ENCODE measurements around the gene TBC1D22A. TPM values are rescaled to one million over a fixed set of nuclear protein-coding genes. Genes with fewer than 3 reads are reported as not detected.

The TBC1D22A gene
- total RNA-seq, 4 donors from 2014 or later, result 16.2 to 22.2 (median 17.8) TPM

GRCh38 chr22:47034076-47034808 is 271.8 kb downstream of the TBC1D22A start:
- Histone ChIP-seq H3K4me1 (peaks cover 0 to 34% (median 4%) of the 10 kb centered on the region in 3 donors), H3K4me3 (no peak overlapping the region), H3K36me3 (peaks cover 0 to 20% of the 10 kb centered on the region in 2 donors), H3K27ac (no peak overlapping the region), H3K9me3 (no peaks in the 10 kb centered on the region), H3K27me3 (no peaks in the 10 kb centered on the region)
- no peak for ATAC-seq
- no peak for TF ChIP-seq EP300 (IDR thresholded peaks at IDR 0.05)
- 91 to 96% methylated on average over 4 to 5 of the region's 21 CpGs for WGBS, 2 donors (ENCODE audit: low coverage in 1 of 2)

DNA sequence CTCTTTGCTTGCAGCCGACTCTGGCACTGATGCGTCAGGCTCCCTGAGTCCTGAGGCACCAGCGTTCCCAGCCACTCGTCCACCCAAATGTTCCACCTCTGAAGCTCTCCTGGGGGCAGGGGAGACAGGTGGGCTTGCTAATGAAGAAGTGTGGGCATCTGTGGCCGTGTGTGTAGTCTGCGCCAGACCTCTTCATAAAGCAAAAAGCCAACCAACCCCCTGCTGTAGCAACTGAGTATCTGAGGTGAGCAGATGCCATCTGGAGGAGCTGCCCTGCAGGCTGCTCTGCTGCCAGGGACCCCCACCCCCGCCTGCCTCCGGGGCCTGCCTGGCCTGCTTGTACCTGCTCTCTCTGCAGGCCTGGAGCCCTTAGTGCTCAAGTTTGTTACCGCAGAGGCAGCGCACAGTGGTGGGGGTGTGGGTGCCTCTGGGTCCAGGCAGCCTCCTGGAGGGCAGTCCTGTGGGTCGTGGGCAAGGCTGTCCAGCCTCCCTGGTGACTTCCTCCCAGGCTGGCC is 272.5 kb downstream of the TBC1D22A start:
- no peak overlapping the region for H3K27ac ChIP-seq
- no peak for ATAC-seq
- no peaks in the 10 kb centered on the region for H3K9me3 ChIP-seq
- no peak for TF ChIP-seq POLR2A (IDR thresholded peaks at IDR 0.05)
- no peak for TF ChIP-seq POLR2AphosphoS5 (IDR thresholded peaks at IDR 0.05)
- no peak for TF ChIP-seq EP300 (IDR thresholded peaks at IDR 0.05)
- TF ChIP-seq, protein P1, sequence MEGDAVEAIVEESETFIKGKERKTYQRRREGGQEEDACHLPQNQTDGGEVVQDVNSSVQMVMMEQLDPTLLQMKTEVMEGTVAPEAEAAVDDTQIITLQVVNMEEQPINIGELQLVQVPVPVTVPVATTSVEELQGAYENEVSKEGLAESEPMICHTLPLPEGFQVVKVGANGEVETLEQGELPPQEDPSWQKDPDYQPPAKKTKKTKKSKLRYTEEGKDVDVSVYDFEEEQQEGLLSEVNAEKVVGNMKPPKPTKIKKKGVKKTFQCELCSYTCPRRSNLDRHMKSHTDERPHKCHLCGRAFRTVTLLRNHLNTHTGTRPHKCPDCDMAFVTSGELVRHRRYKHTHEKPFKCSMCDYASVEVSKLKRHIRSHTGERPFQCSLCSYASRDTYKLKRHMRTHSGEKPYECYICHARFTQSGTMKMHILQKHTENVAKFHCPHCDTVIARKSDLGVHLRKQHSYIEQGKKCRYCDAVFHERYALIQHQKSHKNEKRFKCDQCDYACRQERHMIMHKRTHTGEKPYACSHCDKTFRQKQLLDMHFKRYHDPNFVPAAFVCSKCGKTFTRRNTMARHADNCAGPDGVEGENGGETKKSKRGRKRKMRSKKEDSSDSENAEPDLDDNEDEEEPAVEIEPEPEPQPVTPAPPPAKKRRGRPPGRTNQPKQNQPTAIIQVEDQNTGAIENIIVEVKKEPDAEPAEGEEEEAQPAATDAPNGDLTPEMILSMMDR (IDR thresholded peaks at IDR 0.05), result no peak
- peaks cover 0 to 20% of the 10 kb centered on the region in 2 donors for H3K36me3 ChIP-seq
- no peaks in the 10 kb centered on the region for H3K27me3 ChIP-seq
- H3K4me3 ChIP-seq, result no peak overlapping the region
- peaks cover 0 to 28% (median 4%) of the 10 kb centered on the region in 3 donors for H3K4me1 ChIP-seq
- 72 to 100% methylated on average over 1 to 2 of the region's 11 CpGs for WGBS, 2 donors (ENCODE audit: low coverage in 1 of 2)

DNA sequence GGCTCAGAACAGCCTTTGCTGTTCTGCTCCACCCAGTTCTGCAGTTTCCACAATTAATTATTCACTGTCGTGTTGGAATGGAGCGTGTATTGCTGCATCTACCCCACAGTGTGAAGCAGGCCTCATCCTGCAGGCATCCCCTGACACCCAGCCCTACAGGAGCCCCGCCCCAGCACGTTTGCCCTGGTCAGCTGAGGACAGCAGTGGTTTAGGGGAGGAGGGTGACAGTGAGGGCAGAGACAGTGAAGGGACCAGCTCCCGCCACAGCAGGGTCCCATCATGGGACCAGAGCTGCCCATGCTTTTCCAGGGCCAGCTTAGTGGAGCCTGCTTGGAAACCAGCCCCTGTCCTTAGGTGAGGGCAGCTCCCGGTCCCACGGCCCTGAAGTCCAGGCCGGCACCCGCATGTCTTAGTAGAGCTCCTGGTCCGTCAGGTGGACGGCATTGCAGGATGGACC is 273.0 kb downstream of the TBC1D22A start:
- peaks cover 0 to 20% of the 10 kb centered on the region in 2 donors for H3K36me3 ChIP-seq
- TF ChIP-seq POLR2A (IDR thresholded peaks at IDR 0.05), result no peak
- no peak for TF ChIP-seq POLR2AphosphoS5 (IDR thresholded peaks at IDR 0.05)
- no peak for TF ChIP-seq EP300 (IDR thresholded peaks at IDR 0.05)
- TF ChIP-seq, protein P1 (IDR thresholded peaks at IDR 0.05), result no peak
- peak; percentile 21 for ATAC-seq
- 70 to 87% methylated on average over 7 of the region's 11 CpGs for WGBS, 2 donors (ENCODE audit: low coverage in 1 of 2)
- no peaks in the 10 kb centered on the region for H3K9me3 ChIP-seq
- H3K4me1 ChIP-seq, result peaks cover 0 to 23% (median 4%) of the 10 kb centered on the region in 3 donors
- no peak overlapping the region for H3K4me3 ChIP-seq
- H3K27me3 ChIP-seq, result no peaks in the 10 kb centered on the region
- no peak overlapping the region for H3K27ac ChIP-seq

DNA sequence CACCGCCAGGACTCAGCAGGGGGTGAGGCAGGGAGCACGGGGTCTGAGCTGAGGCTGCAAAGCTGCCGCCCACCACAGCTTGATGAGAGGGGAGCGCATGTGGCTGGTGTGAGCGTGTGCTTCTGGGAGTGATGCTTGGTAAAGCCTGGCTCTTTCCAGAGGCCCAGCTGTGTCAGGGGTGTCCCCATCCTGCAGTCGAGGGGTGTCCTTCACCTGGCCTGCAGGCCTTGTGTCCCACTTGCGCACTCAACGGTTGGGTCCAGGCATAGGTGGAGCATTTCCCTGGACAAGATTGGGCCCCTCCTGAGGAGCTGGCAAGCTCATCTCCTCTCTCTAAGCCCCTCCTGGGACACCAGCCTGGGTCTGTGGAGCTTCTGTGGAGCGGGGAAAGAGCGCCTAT is 273.9 kb downstream of the TBC1D22A start:
- TF ChIP-seq POLR2A (IDR thresholded peaks at IDR 0.05), result no peak
- TF ChIP-seq, protein P1 (IDR thresholded peaks at IDR 0.05), result no peak
- TF ChIP-seq POLR2AphosphoS5 (IDR thresholded peaks at IDR 0.05), result no peak
- no peak for TF ChIP-seq EP300 (IDR thresholded peaks at IDR 0.05)
- Histone ChIP-seq H3K4me3 (no peak overlapping the region), H3K4me1 (peaks cover 0 to 14% (median 4%) of the 10 kb centered on the region in 3 donors), H3K36me3 (peaks cover 0 to 20% of the 10 kb centered on the region in 2 donors), H3K27ac (no peak overlapping the region), H3K9me3 (no peaks in the 10 kb centered on the region), H3K27me3 (no peaks in the 10 kb centered on the region)
- no peak for ATAC-seq
- no CpG with 5 or more reads among the region's 10 CpGs for WGBS, 2 donors (ENCODE audit: low coverage in 1 of 2)

DNA sequence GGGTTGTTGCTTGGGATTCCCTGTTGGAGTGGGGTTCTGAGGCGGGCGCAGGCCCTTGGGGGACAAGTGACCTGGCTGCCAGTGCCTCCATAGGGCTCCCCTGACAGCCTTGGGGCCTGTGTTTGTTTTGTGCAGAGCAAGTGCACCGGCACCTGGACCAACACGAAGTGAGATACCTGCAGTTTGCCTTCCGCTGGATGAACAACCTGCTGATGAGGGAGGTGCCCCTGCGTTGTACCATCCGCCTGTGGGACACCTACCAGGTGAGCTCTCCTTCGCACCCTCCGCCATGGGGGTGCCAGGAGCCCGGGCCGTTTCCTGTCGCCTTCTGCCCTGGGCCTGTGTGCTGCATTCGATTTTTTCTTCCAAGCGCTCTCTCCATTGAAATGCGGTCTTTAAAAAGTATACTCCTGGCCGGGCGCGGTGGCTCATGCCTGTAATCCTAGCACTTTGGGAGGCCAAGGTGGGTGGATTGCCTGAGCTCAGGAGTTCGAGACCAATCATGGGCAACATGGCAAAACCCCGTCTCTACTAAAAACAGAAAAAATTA is 274.6 kb downstream of the TBC1D22A start:
- peaks cover 0 to 20% of the 10 kb centered on the region in 2 donors for H3K36me3 ChIP-seq
- no peak overlapping the region for H3K4me3 ChIP-seq
- H3K9me3 ChIP-seq, result no peaks in the 10 kb centered on the region
- TF ChIP-seq POLR2AphosphoS5 (IDR thresholded peaks at IDR 0.05) (no peak), EP300 (IDR thresholded peaks at IDR 0.05) (no peak), POLR2A (IDR thresholded peaks at IDR 0.05) (no peak)
- TF ChIP-seq, protein P1 (IDR thresholded peaks at IDR 0.05), result no peak
- H3K4me1 ChIP-seq, result peaks cover 0 to 11% (median 4%) of the 10 kb centered on the region in 3 donors
- WGBS, 2 donors (ENCODE audit: low coverage in 1 of 2), result 98% methylated on average over 11 of the region's 20 CpGs; no CpG with 5 or more reads in 1 of the 2 donors
- H3K27ac ChIP-seq, result no peak overlapping the region
- H3K27me3 ChIP-seq, result no peaks in the 10 kb centered on the region
- ATAC-seq, result no peak

All from gastroesophageal sphincter (tissue), 4 donors.